SK-N-SH treated with all-trans-retinoic acid at 6 μM for 48 hours (cell line): Measurements from ENCODE around the gene CDH4.

Experiments used
- ATAC-seq: fragments of 200-7000 bp; cut with Tn5 transposase; 3 replicates; pipeline ENCODE4 v1.9.1; 2020; ENCODE audit warnings: mild to moderate bottlenecking, moderate library complexity
- ARNTL ChIP-seq: fragments of 450-650 bp; formaldehyde crosslinking; IDR thresholded peaks from 2 replicates; pipeline ENCODE4 v1.5.0; 2020; ENCODE audit warnings: low read depth, mild to moderate bottlenecking, moderate library complexity, borderline replicate concordance
- BACH2 ChIP-seq: fragments of 250-450 bp; sonication (Bioruptor Pico); IDR thresholded peaks from 2 replicates; pipeline ENCODE4 v1.9.0; 2021; ENCODE audit warnings: mild to moderate bottlenecking, borderline replicate concordance
- CSDC2 ChIP-seq: fragments of 250-450 bp; sonication (Bioruptor Pico); IDR thresholded peaks from 2 replicates; pipeline ENCODE4 v1.5.0; 2020; ENCODE audit warnings: mild to moderate bottlenecking, moderate library complexity
- ESRRG ChIP-seq: fragments of 250-450 bp; sonication (Bioruptor Pico); IDR thresholded peaks from 2 replicates; pipeline ENCODE4 v1.6.1; 2021; ENCODE audit warnings: mild to moderate bottlenecking
- GLIS3 ChIP-seq: fragments of 250-450 bp; sonication (Bioruptor Pico); IDR thresholded peaks from 2 replicates; pipeline ENCODE4 v1.5.0; 2020; ENCODE audit warnings: mild to moderate bottlenecking, moderate library complexity
- ISL1 ChIP-seq: fragments of 250-450 bp; sonication (Bioruptor Pico); IDR thresholded peaks from 2 replicates; pipeline ENCODE4 v2.1.2; 2022; ENCODE audit warnings: mild to moderate bottlenecking, moderate library complexity
- OSR1 ChIP-seq: fragments of 250-450 bp; sonication (Bioruptor Pico); IDR thresholded peaks from 2 replicates; pipeline ENCODE4 v1.8.0; 2022; ENCODE audit warnings: moderate library complexity, mild to moderate bottlenecking, inconsistent platforms
- POU6F1 ChIP-seq: fragments of 250-450 bp; sonication (Bioruptor Pico); IDR thresholded peaks from 2 replicates; pipeline ENCODE4 v1.8.0; 2021; ENCODE audit warnings: low read depth, mild to moderate bottlenecking, moderate library complexity, borderline replicate concordance
- PPARA ChIP-seq: fragments of 250-450 bp; sonication (Bioruptor Pico); IDR thresholded peaks from 2 replicates; pipeline ENCODE4 v1.5.0; 2020; ENCODE audit warnings: mild to moderate bottlenecking, borderline replicate concordance
- RARB ChIP-seq: fragments of 250-450 bp; sonication (Bioruptor Pico); IDR thresholded peaks from 2 replicates; pipeline ENCODE4 v1.8.0; 2021; ENCODE audit warnings: mild to moderate bottlenecking, moderate library complexity
- SNAI2 ChIP-seq: fragments of 250-450 bp; sonication (Bioruptor Pico); IDR thresholded peaks from 2 replicates; pipeline ENCODE4 v1.5.0; 2020; ENCODE audit warnings: mild to moderate bottlenecking, moderate library complexity
- TCF4 ChIP-seq: fragments of 250-450 bp; sonication (Bioruptor Pico); IDR thresholded peaks from 2 replicates; pipeline ENCODE4 v1.8.0; 2021; ENCODE audit warnings: mild to moderate bottlenecking, moderate library complexity, borderline replicate concordance
- TOX ChIP-seq: fragments of 250-450 bp; sonication (Bioruptor Pico); IDR thresholded peaks from 2 replicates; pipeline ENCODE4 v1.8.0; 2021; ENCODE audit warnings: mild to moderate bottlenecking, moderate library complexity, borderline replicate concordance
- ZC3H10 ChIP-seq: fragments of 250-450 bp; sonication (Bioruptor Pico); IDR thresholded peaks from 2 replicates; pipeline ENCODE4 v1.5.1; 2021; ENCODE audit warnings: mild to moderate bottlenecking, moderate library complexity
- ZFP3 ChIP-seq: fragments of 250-450 bp; sonication (Bioruptor Pico); IDR thresholded peaks from 2 replicates; pipeline ENCODE4 v1.5.0; 2020; ENCODE audit warnings: mild to moderate bottlenecking, moderate library complexity
- ZFP30 ChIP-seq: fragments of 450-650 bp; formaldehyde crosslinking; IDR thresholded peaks from 2 replicates; pipeline ENCODE4 v1.5.0; 2022; ENCODE audit warnings: mild to moderate bottlenecking, moderate library complexity
- ZNF70 ChIP-seq: fragments of 450-650 bp; formaldehyde crosslinking; IDR thresholded peaks from 2 replicates; pipeline ENCODE4 v1.5.0; 2020; ENCODE audit warnings: mild to moderate bottlenecking, moderate library complexity
- TF ChIP-seq, protein P1 (sequence below): fragments of 250-450 bp; sonication (Bioruptor Pico); IDR thresholded peaks from 2 replicates; pipeline ENCODE4 v1.5.1; 2021; ENCODE audit warnings: mild to moderate bottlenecking, moderate library complexity
- TF ChIP-seq, protein P2 (sequence below): fragments of 250-450 bp; sonication (Bioruptor Pico); IDR thresholded peaks from 2 replicates; pipeline ENCODE4 v1.8.0; 2020; ENCODE audit warnings: mild to moderate bottlenecking, moderate library complexity, borderline replicate concordance
- TF ChIP-seq, protein P3 (sequence below): fragments of 250-450 bp; sonication (Bioruptor Pico); IDR thresholded peaks from 2 replicates; pipeline ENCODE4 v1.5.1; 2020; ENCODE audit warnings: low read depth, mild to moderate bottlenecking, moderate library complexity
- TF ChIP-seq, protein P4 (sequence below): fragments of 250-450 bp; sonication (Bioruptor Pico); IDR thresholded peaks from 2 replicates; pipeline ENCODE4 v1.5.0; 2020; ENCODE audit warnings: mild to moderate bottlenecking, moderate library complexity

CDH4 gene

GRCh38 chr20:61340157-61340556 is 88.1 kb downstream of the CDH4 start:
- TF ChIP-seq ZNF70 (no peak), POU6F1 (no peak), CSDC2 (CRISPR knock-in tag) (no peak), GLIS3 (CRISPR knock-in tag) (no peak), ARNTL (CRISPR knock-in tag) (no peak), ZFP3 (CRISPR knock-in tag) (no peak), TCF4 (CRISPR knock-in tag) (no peak), TOX (CRISPR knock-in tag) (no peak), RARB (CRISPR knock-in tag) (no peak), BACH2 (CRISPR knock-in tag) (no peak), ESRRG (no peak), ISL1 (CRISPR knock-in tag) (no peak), ZC3H10 (CRISPR knock-in tag) (no peak), SNAI2 (CRISPR knock-in tag) (no peak), PPARA (CRISPR knock-in tag) (no peak), ZFP30 (CRISPR knock-in tag) (no peak)
- TF ChIP-seq, protein P1, sequence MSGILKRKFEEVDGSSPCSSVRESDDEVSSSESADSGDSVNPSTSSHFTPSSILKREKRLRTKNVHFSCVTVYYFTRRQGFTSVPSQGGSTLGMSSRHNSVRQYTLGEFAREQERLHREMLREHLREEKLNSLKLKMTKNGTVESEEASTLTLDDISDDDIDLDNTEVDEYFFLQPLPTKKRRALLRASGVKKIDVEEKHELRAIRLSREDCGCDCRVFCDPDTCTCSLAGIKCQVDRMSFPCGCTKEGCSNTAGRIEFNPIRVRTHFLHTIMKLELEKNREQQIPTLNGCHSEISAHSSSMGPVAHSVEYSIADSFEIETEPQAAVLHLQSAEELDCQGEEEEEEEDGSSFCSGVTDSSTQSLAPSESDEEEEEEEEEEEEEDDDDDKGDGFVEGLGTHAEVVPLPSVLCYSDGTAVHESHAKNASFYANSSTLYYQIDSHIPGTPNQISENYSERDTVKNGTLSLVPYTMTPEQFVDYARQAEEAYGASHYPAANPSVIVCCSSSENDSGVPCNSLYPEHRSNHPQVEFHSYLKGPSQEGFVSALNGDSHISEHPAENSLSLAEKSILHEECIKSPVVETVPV (CRISPR knock-in tag), result no peak
- TF ChIP-seq, protein P2, sequence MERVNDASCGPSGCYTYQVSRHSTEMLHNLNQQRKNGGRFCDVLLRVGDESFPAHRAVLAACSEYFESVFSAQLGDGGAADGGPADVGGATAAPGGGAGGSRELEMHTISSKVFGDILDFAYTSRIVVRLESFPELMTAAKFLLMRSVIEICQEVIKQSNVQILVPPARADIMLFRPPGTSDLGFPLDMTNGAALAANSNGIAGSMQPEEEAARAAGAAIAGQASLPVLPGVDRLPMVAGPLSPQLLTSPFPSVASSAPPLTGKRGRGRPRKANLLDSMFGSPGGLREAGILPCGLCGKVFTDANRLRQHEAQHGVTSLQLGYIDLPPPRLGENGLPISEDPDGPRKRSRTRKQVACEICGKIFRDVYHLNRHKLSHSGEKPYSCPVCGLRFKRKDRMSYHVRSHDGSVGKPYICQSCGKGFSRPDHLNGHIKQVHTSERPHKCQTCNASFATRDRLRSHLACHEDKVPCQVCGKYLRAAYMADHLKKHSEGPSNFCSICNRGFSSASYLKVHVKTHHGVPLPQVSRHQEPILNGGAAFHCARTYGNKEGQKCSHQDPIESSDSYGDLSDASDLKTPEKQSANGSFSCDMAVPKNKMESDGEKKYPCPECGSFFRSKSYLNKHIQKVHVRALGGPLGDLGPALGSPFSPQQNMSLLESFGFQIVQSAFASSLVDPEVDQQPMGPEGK, result no peak
- TF ChIP-seq, protein P3, sequence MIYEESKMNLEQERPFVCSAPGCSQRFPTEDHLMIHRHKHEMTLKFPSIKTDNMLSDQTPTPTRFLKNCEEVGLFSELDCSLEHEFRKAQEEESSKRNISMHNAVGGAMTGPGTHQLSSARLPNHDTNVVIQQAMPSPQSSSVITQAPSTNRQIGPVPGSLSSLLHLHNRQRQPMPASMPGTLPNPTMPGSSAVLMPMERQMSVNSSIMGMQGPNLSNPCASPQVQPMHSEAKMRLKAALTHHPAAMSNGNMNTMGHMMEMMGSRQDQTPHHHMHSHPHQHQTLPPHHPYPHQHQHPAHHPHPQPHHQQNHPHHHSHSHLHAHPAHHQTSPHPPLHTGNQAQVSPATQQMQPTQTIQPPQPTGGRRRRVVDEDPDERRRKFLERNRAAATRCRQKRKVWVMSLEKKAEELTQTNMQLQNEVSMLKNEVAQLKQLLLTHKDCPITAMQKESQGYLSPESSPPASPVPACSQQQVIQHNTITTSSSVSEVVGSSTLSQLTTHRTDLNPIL (CRISPR knock-in tag), result no peak
- TF ChIP-seq, protein P4, sequence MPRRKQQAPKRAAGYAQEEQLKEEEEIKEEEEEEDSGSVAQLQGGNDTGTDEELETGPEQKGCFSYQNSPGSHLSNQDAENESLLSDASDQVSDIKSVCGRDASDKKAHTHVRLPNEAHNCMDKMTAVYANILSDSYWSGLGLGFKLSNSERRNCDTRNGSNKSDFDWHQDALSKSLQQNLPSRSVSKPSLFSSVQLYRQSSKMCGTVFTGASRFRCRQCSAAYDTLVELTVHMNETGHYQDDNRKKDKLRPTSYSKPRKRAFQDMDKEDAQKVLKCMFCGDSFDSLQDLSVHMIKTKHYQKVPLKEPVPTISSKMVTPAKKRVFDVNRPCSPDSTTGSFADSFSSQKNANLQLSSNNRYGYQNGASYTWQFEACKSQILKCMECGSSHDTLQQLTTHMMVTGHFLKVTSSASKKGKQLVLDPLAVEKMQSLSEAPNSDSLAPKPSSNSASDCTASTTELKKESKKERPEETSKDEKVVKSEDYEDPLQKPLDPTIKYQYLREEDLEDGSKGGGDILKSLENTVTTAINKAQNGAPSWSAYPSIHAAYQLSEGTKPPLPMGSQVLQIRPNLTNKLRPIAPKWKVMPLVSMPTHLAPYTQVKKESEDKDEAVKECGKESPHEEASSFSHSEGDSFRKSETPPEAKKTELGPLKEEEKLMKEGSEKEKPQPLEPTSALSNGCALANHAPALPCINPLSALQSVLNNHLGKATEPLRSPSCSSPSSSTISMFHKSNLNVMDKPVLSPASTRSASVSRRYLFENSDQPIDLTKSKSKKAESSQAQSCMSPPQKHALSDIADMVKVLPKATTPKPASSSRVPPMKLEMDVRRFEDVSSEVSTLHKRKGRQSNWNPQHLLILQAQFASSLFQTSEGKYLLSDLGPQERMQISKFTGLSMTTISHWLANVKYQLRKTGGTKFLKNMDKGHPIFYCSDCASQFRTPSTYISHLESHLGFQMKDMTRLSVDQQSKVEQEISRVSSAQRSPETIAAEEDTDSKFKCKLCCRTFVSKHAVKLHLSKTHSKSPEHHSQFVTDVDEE, result no peak
- ATAC-seq, result no peak

- no peak for ATAC-seq
- TF ChIP-seq PPARA (CRISPR knock-in tag) (no peak), TCF4 (CRISPR knock-in tag) (no peak), ISL1 (CRISPR knock-in tag) (no peak), ESRRG (no peak), SNAI2 (CRISPR knock-in tag) (no peak), ZC3H10 (CRISPR knock-in tag) (no peak), GLIS3 (CRISPR knock-in tag) (no peak), OSR1 (no peak), CSDC2 (CRISPR knock-in tag) (no peak), TOX (CRISPR knock-in tag) (no peak), ZFP3 (CRISPR knock-in tag) (no peak), POU6F1 (no peak)
- TF ChIP-seq, protein P2, result no peak
- TF ChIP-seq, protein P1 (CRISPR knock-in tag), result no peak
- TF ChIP-seq, protein P4, result no peak
These were observed 89.5 kb downstream of the CDH4 start for GRCh38 chr20:61341605-61342004.
